Measurements from ENCODE around the gene RUBCNL. TPM values are rescaled to one million over a fixed set of nuclear protein-coding genes. Genes with fewer than 3 reads are reported as not detected.

RUBCNL gene
- total RNA-seq, 2 donors from 2014 or later, result 0.97 to 1.6 TPM

GRCh38 chr13:46317120-46317519, 69.9 kb downstream of the RUBCNL start:
- no peak for ATAC-seq
- DNase-seq, result no peak
- intact Hi-C loops (cut with DNase I), result no loop called here

GRCh38 chr13:46315491-46316075, 71.5 kb downstream of the RUBCNL start:
- intact Hi-C loops (cut with DNase I), result no loop called here
- ATAC-seq (no peak), DNase-seq (no peak)

GRCh38 chr13:46315036-46315435, 72.0 kb downstream of the RUBCNL start:
- intact Hi-C loops (cut with DNase I), result no loop called here
- no peak for DNase-seq

GRCh38 chr13:46314587-46314986, 72.5 kb downstream of the RUBCNL start:
- intact Hi-C loops (cut with DNase I), result no loop called here
- DNase-seq, result no peak
- ATAC-seq, result no peak

More at GRCh38 chr13:46315036-46315435, 72.0 kb downstream of the RUBCNL start:
- no peak for ATAC-seq

GRCh38 chr13:46313432-46314257, 73.4 kb downstream of the RUBCNL start:
- DNase-seq (no peak), ATAC-seq (no peak)
- intact Hi-C loops (cut with DNase I), result no loop called here

- intact Hi-C loops (cut with DNase I), result no loop called here
Observed at GRCh38 chr13:46313024-46313423, 74.0 kb downstream of the RUBCNL start.

GRCh38 chr13:46311217-46311616, 75.8 kb downstream of the RUBCNL start:
- intact Hi-C loops (cut with DNase I), result no loop called here
- ATAC-seq, result no peak
- no peak for DNase-seq

More at GRCh38 chr13:46313024-46313423, 74.0 kb downstream of the RUBCNL start:
- DNase-seq, result no peak
- ATAC-seq, result no peak

GRCh38 chr13:46310066-46310465, 77.0 kb downstream of the RUBCNL start:
- intact Hi-C loops (cut with DNase I), result no loop called here
- DNase-seq (no peak), ATAC-seq (no peak)

- DNase-seq, result no peak
- intact Hi-C loops (cut with DNase I), result no loop called here
- ATAC-seq, result no peak
Observed at GRCh38 chr13:46307554-46307953, 79.5 kb downstream of the RUBCNL start.

- ATAC-seq (no peak), DNase-seq (no peak)
- intact Hi-C loops (cut with DNase I), result no loop called here
Observed at GRCh38 chr13:46304546-46304945, 82.5 kb downstream of the RUBCNL start.

- ATAC-seq (no peak), DNase-seq (no peak)
- intact Hi-C loops (cut with DNase I), result no loop called here
Observed at GRCh38 chr13:46303742-46304385, 83.2 kb downstream of the RUBCNL start.

GRCh38 chr13:46297361-46297811, 89.7 kb downstream of the RUBCNL start:
- no peak for ATAC-seq
- no peak for DNase-seq
- intact Hi-C loops (cut with DNase I), result no loop called here

GRCh38 chr13:46296921-46297320, 90.1 kb downstream of the RUBCNL start:
- intact Hi-C loops (cut with DNase I), result no loop called here
- DNase-seq (no peak), ATAC-seq (peak; percentile 38 to 80)

- no peak for DNase-seq
- intact Hi-C loops (cut with DNase I), result no loop called here
- ATAC-seq, result peak; percentile 81 to 86
Observed at GRCh38 chr13:46296115-46296822, 90.8 kb downstream of the RUBCNL start.

- ATAC-seq, result peak; percentile 69 to 78
- no peak for DNase-seq
- intact Hi-C loops (cut with DNase I), result no loop called here
Observed at GRCh38 chr13:46295491-46296114, 91.4 kb downstream of the RUBCNL start.

GRCh38 chr13:46293436-46293835, 93.6 kb downstream of the RUBCNL start:
- DNase-seq, result no peak
- ATAC-seq, result no peak
- intact Hi-C loops (cut with DNase I), result no loop called here
